GM21515 (cell line): ENCODE data around the gene SNX6.
"Not testable (repeated sequence)": the region's sequence is repeated elsewhere in the genome, so short reads cannot be mapped to it uniquely, and the experiment has no call there.

Experiments used
- ATAC-seq: cut with Tn5 transposase; IDR thresholded peaks from one replicate; pipeline ENCODE4 v1.9.1; 2021; ENCODE audit not compliant: unreplicated experiment

SNX6 gene

GRCh38 chr14:34629657-34630529 lies at the start of gene SNX6:
Gene SNX6 (minus strand): TSS chr14:34630148. CDS start chr14:34630116, 32 bp downstream.
- ATAC-seq: peak; percentile 93

DNA sequence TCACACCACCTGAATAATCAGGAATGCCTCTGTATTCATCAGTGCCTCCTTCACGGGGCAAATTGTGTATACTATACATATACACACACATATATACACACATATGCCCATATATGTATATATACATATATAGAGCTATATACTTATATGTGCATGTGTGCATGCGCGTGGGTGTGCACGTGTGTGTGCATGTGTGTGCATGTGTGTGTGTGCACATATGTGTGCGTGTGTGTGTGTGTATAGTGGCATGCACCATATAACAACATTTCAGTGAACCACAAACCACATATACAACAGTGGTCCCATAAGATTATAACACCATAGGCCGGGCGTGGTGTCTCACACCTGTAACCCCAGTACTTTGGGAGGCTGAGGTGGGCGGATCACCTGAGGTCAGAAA lies 48.8 kb upstream of the SNX6 start:
- no peak for ATAC-seq

GRCh38 chr14:34678306-34678705 lies 48.4 kb upstream of the SNX6 start:
- no peak for ATAC-seq

GRCh38 chr14:34676516-34677211 lies 46.7 kb upstream of the SNX6 start:
- no peak for ATAC-seq

DNA sequence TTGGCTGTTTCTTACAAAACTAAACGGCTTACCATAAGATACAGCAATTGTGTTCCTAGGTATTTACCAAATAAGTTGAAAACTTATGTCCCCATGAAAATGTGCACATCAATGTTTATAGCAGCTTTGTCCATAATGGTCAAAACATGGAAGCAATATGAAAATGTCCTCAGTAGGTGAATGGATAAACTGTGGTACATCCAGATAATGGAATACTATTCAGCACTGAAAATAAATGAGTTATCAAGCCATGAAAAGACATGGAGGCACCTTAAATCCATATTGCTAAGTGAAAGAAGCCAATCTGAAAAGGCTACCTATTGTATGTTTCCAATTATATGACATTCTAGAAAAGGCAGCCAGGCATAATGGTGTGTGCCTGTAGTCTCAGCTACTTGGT lies 43.8 kb upstream of the SNX6 start:
- no peak for ATAC-seq

DNA sequence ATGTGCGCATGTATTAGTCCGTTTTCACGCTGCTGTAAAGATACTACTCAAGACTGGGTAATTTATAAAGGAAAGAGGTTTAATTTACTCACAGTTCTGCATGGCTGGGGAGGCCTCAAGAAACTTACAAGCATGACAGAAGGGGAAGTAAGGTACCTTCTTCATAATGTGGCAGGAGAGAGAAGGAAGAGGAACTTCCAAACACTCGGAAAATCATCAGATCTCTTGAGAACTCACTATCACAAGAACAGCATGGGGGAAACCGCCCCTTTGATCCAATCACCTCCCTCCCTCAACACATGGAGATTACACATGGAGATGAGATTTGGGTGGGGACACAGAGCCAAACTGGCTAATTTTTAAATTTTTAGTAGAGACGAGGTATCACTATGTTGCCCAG lies 41.8 kb upstream of the SNX6 start:
- ATAC-seq: no peak

GRCh38 chr14:34668111-34668510 lies 38.2 kb upstream of the SNX6 start:
- no peak for ATAC-seq

DNA sequence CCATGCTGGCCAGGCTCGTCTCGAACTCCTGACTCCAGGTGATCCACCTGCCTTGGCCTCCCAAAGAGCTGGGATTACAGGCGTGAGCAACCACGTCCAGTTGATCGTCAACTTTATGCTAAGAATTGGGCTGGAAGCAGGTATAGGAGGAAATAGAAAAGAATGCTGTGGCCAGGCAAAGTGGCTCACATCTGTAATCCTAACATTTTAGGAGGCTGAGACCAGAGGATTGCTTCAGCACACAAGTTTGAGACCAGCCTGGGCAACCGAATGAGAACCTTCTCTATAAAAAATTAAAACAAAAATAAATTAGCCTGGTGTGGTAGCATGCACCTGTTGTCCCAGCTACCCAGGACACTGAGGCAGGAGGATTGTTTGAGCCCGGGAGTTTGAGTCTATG lies 37.1 kb upstream of the SNX6 start:
- ATAC-seq: no peak

- ATAC-seq: no peak
Measured at GRCh38 chr14:34665785-34666435, 36.0 kb upstream of the SNX6 start.

- no peak for ATAC-seq
Measured at GRCh38 chr14:34662561-34663088, 32.7 kb upstream of the SNX6 start.

DNA sequence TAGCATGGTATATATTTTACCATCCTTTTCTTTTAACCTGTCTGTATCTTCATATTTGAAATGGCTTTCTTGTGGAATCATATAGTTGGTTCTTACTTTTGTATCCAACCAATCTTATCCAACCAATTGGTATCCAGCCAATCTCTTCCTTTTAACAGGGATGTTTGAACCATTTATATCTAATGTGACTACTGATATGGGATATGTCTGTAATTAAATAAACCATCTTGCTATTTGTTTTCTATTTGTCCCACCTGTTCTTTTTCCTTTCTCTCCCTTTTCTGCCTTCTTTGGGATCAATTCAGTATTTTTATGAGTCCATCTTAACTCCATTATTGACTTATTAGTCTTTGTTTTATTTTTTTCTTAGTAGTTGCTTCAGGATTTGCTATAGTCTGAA lies 30.8 kb upstream of the SNX6 start:
- no peak for ATAC-seq

GRCh38 chr14:34655959-34656358 lies 26.0 kb upstream of the SNX6 start:
- ATAC-seq: no peak

DNA sequence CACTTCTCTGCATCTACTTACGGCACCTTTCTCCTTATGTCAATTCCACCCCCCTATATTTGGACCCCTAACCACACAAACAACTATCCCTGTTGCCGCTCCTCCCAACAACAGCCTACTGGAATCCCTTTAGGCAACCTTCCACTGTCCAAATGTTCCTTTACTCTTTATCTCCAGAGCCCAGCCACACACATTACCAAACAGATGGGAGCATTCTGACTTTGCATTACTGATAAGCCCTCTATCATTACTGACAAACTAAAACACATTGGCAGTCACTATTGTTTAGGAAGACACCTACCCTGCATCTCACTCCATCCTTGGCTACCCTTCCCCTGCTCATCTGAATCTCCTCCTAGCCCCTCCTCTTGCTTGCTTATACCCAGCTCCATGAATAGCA lies 23.1 kb upstream of the SNX6 start:
- not testable (repeated sequence) for ATAC-seq

- not testable (repeated sequence) for ATAC-seq
Measured at GRCh38 chr14:34652348-34652747, 22.4 kb upstream of the SNX6 start.

DNA sequence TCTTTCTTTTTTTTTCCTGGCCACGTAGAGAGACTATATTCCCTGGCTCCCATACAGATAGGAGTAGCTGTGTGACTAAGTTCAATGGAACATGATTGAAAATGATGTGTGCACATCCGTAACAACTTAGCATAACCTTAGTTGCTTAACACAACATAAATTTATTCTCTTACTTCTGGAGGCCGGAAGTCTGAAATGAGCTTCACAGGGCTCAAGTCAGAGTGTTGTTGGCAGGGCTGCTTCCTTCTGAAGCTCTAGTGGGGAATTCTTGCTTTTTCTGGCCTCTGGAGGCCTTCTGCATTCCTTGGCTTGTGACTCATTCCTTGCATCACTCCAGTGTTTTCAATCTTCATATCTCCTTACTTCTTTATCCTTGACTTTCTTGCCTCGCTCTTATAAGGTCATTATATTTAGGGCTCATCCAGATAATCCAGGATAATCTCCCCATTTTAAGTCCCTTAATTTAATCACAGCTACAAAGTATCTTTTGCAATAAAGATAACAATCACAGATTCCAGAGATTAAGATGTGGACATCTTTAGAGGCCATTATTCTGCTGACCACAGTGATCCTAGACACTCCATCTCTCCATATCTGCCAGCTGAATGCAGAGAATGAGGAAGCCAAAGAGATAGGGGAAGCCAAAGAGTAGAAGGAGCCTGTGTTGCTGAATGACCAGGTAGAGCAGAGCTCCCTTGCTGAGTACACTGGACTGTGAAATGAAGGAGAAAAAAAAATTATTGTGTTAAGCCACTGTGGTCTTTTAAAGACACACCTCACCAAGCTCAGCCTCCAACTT lies 21.0 kb upstream of the SNX6 start:
- ATAC-seq: no peak

DNA sequence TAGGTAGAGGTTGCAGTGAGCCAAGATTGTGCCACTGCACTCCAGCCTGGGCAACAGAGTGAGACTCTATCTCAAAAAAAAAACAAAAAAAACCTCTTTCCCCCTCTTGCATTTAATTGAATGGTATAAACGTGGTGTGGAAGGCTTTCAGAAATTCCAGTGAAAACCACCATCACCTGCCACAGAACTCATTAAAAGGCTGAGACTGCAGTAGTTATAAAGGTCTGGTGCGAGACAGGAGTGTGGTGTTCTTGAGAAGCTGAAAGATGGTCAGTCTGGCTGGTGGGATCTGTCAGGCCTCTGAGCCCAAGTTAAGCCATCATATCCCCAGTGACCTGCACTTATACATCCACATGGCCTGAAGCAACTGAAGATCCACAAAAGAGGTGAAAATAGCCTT lies 20.1 kb upstream of the SNX6 start:
- ATAC-seq: not testable (repeated sequence)

- no peak for ATAC-seq
Measured at GRCh38 chr14:34649344-34649743, 19.4 kb upstream of the SNX6 start.

DNA sequence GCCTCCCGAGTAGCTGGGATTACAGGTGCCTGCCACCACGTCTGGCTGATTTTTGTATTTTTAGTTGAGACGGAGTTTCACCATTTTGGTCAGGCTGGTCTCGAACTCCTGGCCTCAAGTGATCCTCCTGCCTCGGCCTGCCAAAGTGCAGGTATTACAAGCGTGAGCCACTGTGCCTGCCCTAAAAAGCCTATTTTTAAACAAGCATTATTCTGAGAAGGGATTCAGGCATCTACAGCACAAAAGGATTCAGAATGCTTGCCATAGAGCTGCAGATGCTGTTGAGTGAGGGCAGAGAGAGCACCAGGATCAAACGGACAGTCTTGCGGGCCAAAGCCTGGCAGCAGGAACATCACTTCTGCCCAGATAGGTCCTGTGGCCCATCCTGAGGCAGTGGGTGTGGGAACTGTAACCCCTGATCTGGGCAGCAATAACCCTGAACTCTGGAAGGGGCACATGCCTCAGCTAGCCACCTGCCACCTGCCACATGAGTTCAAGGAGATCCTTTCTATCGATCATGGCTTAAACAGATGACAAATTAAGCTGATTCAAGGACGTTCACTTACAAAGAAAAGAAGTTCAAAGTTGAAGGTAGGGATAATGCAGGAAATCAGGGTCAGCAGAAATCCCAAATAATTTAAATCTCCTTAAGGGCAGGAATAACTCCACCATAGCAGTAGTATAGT lies 16.8 kb upstream of the SNX6 start:
- ATAC-seq: no peak

DNA sequence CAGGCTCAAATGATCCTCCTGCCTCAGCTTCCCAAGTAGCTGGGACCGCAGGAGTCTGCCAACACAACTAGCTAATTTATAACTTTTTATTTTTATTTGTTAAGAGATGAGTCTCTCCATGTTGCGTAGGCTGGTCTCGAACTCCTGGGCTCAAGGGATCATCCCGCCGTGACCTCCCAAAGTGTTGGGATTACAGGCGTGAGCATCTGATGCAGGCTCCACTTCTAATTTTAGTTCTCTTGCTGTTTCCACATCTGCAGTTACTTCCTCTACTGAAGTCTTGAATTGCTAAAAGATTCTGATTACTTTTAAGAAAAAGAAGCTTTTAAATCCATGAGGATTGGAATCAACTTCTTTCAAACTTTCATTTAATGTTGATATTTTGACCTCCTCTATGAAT lies 13.4 kb upstream of the SNX6 start:
- no peak for ATAC-seq

GRCh38 chr14:34642595-34642994 lies 12.6 kb upstream of the SNX6 start:
- ATAC-seq: no peak
